HL-60 (cell line): ENCODE results near the gene ATRNL1.

ENCODE experiments used
- CTCF ChIP-seq: IDR thresholded peaks from one replicate; pipeline ENCODE4 v1.5.1; 2011; ENCODE audit warnings: low read length, control low read depth, inconsistent platforms; ENCODE audit not compliant: insufficient read depth
- POLR2AphosphoS5 ChIP-seq: IDR thresholded peaks from 2 replicates; pipeline ENCODE4 v1.6.1; 2012; ENCODE audit warnings: low read depth
- REST ChIP-seq: IDR thresholded peaks from 2 replicates; pipeline ENCODE4 v1.6.1; 2012; ENCODE audit warnings: low read depth; ENCODE audit not compliant: insufficient replicate concordance
- SPI1 ChIP-seq: IDR thresholded peaks from 2 replicates; pipeline ENCODE4 v1.6.1; 2012; ENCODE audit warnings: low read depth, mild to moderate bottlenecking, borderline replicate concordance

GRCh38 chr10:115957786-115958442 lies 864.7 kb downstream of the ATRNL1 start:
- no peak for TF ChIP-seq SPI1
- TF ChIP-seq CTCF: no peak
- no peak for TF ChIP-seq REST
- TF ChIP-seq POLR2AphosphoS5: no peak
